Activated T-cell treated with anti-CD3 and anti-CD28 coated beads for 24 hours (primary cell): Measurements from ENCODE around the gene KLF3.
"Not testable (repeated sequence)": the region's sequence is repeated elsewhere in the genome, so short reads cannot be mapped to it uniquely, and the experiment has no call there.

ENCODE experiments used
- DNase-seq: peaks from one replicate; pipeline ENCODE4 v3.0.0-alpha.2; 2020; ENCODE audit warnings: low read depth

KLF3 gene

DNA sequence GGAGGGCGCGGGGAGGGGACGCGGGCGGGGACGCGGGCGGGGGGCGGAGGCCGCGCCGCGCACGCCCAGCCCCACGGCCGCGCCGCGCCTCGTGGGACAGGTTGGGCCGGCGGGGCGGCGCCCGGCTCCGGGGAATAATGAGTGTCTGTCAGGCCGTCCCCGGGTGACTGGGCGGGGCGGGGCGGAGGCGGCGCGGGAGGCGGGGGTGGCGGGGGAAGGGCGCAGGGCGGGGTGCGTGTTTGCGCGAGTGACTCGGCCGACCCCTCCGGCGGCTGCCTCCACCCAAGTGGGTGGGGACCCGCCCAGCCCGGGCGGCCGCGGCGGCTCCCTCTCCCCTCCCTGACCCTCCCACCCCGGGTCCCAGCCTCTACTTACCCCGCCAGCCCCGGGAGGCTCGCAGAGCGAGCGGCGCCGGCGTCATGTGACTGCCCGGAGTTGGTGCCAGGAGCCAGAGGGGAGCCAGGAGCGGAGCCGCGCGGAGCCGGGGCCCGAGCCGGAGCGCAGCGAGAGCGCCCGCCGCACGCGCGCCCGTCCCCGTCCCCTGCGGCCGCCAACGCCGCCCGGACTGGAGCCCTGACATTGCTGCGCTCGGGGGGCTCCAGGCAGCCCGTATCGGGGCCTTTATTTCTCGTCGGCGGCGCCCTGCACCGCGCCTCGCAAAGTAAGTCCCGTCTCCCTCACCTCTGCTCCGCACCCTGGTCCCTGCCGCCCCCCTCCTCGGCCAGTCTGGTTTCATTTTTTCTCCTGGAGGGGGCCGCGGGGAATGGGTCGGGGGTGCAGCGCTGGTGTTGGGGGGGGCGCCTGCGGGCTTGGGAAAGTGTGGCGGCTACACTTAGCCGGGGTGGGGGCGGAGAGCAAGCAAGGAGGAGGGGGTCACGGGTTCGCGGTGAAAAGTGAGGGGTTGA is at the start of gene KLF3:
KLF3 (plus strand) TSS at position 399 of the 905 bp plus-strand sequence. CDS start 16,427 bp downstream, outside the sequence.
- peak; percentile 76 for DNase-seq

DNA sequence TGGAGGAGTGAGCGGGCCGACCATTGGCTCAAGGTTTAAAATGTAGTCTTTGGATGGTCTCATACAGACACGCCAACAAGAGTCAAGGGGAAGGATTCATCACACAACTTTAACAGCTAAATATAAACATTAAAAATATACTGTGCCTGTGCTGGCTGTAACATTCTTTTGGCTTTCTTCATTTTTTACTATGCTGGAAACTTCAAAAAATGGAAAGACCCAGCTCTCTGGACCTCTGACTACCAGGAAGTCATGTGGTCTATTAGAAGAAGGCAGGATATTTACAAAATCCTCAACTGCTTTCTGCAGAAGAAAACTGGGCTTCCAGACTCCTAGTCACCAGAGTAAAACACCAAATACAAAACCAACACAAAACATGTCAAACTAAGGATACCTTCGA is 49.8 kb upstream of the KLF3 start:
- DNase-seq = no peak

DNA sequence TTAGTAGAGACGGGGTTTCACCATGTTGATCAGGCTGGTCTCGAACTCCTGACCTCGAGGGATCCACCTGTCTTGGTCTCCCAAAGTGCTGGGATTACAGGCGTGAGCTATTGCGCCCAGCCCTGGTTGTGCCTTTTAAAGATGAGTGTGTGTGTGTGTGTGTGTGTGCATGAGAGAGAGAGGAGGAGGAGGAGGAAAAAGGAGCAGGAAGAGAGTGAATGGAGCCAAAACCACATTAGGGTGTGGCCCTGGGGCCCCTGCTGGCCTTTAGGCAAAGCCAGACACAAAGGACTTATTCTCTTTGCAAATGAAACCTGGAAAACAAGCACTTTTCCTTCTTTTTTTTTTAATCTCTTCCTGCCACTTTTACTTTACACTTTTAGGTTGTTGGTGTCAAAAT is 48.2 kb upstream of the KLF3 start:
- DNase-seq = no peak

DNA sequence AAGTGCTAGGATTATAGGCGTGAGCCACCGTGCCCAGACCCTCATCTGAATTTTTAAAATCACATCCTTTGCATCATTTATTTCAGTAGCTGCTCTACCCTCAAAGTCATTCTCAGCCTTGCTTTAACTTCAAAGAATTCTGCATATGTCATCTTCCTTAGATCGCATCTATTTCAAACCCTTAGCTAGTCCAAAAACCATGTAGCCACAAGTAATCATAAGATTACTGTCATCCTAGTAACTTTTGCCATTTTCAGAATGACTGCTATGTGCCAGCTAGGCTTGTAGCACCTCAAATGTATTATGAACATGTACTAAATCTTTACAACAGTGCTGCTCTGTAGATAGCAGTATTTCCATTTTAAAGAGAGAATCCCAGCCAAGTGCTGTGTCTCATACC is 45.5 kb upstream of the KLF3 start:
- DNase-seq = no peak

DNA sequence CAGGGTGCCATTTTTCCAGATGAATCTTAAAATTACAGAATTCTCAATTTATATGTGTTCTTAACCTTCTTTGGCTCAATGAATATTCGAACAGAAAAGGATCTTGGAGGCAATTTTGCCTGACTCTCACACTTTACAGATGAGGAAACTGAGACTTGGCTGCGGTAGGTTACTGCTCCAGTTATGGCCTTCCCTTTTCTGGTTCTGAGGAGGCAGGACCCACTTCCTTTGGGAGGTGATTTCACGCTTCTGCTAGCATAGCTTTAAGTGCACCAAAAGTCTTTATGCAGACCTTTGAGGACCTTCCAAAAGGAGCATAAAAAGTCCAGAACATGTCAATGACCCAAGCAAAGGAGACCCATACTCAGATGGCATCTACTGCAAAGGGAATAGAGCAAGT is 44.7 kb upstream of the KLF3 start:
- no peak for DNase-seq

DNA sequence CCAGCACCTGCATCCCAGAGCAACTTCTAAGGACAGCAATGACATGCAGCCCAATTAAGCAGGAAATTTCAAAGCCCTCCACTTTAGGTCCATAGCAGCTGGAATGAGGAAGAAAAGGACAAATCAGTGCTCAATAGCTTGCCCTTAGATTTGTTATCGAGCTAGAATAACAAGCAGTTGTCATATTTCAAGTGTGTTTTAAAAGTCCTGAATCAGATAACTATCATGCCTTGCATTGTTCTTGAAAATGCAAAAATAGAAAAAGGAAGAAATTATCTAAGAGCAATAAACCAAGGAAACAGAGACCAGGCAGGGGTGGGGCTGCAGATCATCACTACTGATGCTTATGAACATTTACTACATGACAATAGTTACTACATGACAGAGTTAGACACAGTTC is 43.9 kb upstream of the KLF3 start:
- DNase-seq = no peak

DNA sequence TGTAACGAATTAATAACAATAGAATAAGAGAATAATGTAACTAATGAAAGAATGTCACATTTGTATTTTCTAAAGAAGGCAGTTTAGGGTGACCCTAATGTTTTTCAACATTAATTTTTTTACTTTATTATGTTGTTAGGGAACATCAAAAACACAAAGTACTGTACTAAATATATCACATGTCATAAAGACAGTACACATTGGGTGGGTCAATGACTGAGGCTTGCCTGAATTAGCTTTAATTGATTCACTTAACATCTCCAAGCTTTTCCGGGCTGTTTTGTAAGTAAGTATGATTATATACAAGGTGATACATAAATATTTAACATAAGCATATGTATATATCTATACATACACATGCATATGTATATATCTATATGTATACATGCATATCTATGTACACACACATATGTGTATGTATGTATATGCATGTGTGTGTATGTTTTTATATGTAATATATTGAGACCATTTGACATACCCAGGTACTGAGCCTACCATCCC is 43.4 kb upstream of the KLF3 start:
- DNase-seq = no peak

DNA sequence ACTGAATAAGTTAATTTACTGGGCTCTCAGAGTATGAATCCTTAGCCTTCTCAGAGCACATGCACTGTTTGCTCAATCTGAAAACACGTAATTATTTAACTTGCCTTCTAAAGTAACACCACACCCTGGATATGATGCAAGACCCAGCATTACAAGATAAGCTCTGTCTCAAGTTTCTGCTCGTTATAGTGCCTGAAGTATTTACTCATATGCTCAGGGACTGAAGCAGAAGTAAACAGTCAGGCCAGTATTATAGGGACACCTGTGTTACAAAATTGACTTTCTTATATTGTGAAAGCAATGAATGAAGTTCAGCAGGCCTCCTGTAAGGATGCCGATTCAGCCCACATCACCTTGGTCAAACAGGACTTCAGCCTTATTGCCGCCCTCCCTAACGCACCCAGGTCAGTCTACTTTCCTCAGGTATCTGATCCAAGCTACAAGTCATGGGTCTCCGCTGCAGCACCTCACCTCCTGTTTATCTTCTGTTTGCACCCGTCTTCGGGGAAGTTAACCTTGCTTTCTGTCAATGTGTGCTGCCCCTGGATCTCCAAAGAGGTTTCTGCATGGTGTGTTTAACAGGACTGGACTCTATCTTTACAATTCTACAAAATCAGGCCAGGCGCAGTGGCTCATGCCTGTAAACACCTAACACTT is 42.8 kb upstream of the KLF3 start:
- DNase-seq = no peak

DNA sequence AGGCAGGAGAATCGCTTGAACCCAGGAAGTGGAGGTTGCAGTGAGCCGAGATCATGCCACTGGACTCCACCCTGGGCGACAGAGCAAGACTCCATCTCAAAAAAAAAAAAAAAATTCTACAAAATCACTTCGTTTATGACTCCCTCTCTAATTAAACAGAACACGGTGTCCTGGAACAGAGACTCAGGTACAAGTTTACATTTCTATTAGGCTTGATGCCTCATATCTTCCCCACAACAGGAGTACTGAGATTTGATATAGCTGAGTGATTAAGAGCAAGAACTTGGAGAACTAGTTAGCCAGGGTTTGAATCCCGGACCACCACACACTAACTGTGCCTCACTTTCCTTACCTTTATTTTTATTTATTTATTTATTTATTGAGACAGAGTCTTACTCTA is 42.2 kb upstream of the KLF3 start:
- no peak for DNase-seq

DNA sequence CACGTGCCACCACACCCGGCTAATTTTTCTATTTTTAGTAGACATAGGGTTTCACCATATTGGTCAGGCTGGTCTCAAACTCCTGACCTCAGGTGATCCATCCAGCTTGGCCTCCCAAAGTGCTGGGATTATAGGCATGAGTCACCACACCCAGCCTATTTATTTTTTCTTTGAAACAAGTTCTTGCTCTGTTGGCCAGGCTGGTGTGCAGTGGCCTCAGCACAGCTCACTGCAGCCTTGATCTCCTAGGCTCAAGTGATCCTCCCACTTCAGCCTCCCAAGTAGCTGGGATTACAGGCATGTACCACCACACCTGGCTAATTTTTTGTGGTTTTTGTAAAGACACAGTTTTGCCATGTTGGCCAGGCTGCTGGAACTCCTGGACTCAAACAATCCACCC is 41.7 kb upstream of the KLF3 start:
- DNase-seq = not testable (repeated sequence)

DNA sequence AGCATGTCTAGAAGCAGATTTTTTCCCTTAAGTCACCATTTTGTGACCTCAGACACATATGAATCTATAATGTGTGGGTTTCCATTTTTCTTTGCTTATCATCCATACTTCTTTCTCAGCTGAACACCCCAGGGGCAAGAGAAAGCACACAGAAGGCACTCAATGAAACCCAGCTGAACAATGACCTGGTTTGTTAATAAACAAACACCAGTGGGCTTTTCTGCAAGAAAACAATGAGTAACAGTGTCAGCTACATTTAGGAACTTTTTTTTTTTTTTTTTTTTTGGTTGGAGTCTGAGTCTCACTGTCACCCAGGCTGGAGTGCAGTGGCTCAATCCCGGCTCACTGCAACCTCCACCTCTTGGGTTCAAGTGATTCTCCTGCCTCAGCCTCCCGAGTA is 40.7 kb upstream of the KLF3 start:
- no peak for DNase-seq

DNA sequence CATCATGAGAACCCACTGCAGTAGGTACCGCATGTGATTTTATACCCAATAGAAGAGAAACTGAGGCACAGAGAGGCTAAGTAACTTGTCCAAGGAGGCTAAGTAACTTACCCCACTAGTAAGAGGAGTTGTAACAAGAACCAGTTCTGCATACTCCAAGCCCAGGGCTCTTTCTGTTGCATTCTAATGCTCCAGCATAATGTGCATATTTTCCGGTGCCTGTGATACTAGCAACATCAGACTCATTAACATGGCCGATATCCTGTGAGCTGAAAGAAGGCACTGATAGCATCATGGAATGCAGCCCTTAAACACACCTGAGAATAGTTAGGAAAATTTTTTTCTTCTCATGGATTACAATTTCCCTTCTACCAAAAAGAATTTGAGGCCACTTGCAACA is 39.7 kb upstream of the KLF3 start:
- DNase-seq = no peak

DNA sequence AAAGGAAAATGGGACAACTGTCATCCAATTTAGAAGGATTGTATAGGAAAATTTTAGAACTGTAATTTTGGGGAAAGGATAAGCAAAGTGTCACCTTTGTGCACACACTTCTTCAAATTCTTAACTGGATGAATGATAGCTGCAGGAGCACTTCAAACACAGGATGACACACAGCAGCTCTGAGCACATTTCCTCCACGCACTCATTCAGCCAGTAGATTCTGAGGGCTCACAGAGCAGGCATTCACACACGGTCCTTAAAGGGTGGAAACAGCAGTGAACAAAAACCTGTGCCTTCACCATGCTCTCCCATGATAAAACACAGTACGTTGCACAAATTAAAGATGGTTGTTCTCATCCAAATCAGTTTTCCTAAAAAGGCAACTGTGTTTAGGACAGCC is 38.5 kb upstream of the KLF3 start:
- no peak for DNase-seq

DNA sequence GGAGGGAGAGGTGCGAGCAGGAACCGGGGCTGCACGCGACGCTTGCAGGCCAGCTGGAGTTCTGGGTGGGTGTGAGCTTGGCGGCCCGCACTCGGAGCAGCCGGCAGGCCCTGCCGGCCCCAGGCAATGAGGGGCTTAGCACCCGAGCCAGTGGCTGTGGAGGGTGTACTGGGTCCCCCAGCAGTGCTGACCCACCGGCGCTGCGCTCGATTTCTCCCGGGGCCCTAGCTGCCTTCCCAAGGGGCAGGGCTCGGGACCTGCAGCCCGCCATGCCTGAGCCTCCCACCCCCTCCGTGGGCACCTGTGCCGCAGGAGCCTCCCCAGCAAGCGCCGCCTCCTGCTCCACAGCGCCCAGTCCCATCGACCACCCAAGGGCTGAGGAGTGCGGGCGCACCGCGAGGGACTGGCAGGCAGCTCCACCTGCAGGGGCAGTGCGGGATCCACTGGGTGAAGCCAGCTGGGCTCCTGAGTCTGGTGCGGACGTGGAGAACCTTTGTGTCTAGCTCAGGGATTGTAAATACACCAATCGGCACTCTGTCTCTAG is 37.0 kb upstream of the KLF3 start:
- not testable (repeated sequence) for DNase-seq

DNA sequence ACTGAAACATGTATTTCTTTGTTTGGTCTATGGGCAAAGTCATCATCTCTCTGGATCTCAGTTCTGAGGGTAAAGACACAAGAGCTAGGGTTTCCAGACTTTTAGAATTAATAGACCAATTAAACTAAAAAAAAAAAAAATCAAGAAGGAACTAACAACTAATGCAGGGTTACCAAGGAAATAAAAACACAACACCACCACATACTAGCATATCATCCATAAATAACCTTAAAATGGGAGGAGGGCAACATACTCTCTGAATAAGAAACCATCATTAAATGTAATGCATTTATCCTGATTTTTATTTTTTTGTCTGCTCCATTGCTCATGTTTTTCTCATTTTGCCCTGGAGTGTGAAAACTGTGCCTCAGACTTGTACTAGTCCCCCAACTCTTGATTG is 33.5 kb upstream of the KLF3 start:
- no peak for DNase-seq

DNA sequence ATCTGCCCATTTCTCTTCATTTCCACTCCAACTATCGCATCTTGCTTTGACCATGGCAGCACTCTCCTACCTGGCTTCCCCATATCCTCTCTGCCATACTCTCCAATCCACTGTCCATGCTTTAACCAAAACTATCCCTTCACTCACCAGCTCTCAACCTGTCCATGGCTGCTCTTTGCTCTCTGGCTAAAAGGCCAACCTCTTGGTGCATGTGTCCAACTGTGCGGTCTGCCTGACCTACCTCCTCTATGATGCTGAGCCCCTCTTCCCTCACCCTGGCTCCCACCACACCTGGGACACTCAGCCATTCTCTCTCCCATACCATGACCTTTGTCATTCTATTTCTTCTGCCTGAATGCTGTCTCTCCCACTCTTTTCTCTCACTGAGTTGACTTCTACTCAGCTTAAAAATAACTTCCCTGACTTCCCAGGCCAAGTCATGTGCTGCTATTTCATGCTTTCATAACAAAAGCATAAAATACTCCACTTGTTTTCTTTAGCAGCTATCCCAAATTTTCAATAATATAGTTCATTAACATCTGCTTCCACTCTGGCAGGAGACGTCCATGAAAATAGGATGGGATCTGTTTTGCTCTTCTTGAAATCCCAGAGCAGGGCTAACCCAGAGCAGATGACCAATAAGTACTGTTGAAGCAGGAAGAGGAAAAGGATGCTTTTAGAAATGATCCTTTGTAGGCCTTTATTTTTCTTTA is 29.8 kb upstream of the KLF3 start:
- no peak for DNase-seq

DNA sequence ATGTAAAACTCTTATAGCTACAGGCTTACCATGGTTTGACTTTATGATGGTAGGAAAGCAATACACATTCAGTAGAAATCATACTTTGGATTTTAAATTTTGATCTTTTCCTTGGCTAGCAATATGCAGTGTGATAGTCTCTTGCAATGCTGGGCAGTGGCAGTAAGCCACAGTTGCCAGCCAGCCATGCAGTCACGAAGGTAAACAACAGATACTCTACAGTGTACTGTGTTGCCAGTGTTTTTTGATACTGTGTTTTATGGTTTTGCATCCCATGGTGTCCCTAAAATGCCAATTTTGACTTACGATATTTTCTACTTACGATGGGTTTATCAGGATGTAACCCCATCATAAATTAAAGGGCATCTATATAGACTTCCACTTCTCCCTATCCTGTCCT is 24.8 kb upstream of the KLF3 start:
- no peak for DNase-seq

DNA sequence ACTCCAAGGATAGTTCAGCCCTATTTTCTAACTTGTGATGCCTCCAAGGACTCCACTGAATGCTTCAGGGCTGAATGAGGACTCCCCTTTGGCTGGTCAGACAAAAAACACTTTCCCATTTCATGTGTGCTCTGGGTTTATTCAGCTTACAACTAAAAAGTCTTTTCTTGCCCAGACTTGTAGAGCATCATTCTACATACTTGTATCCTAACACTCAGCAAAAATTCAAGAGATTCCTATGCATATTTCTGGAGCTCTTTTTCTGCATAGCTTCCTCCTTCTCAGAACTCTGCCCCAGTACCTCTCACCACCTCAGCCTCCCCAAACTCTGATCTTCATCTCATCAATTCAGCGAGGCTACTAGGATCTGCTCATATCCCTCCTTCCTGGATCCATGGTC is 22.2 kb upstream of the KLF3 start:
- no peak for DNase-seq

DNA sequence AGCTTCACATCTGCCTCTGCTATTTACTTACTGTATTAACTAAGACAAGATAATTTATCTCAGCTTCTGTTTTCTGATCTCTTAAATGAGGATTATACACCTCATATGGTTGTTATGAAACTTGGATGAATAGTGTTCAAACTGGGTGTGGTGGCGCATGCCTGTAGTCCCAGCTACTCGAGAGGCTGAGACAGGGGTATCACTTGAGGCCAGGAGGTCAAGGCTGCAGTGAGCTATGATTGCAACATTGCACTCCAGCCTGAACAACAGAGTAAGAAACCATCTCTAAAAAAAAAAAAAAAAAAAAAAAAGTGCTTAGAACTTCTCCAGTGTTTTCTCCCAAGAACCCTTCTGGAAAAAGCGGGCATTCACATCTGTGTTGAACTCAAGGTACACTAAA is 19.8 kb upstream of the KLF3 start:
- DNase-seq = no peak

DNA sequence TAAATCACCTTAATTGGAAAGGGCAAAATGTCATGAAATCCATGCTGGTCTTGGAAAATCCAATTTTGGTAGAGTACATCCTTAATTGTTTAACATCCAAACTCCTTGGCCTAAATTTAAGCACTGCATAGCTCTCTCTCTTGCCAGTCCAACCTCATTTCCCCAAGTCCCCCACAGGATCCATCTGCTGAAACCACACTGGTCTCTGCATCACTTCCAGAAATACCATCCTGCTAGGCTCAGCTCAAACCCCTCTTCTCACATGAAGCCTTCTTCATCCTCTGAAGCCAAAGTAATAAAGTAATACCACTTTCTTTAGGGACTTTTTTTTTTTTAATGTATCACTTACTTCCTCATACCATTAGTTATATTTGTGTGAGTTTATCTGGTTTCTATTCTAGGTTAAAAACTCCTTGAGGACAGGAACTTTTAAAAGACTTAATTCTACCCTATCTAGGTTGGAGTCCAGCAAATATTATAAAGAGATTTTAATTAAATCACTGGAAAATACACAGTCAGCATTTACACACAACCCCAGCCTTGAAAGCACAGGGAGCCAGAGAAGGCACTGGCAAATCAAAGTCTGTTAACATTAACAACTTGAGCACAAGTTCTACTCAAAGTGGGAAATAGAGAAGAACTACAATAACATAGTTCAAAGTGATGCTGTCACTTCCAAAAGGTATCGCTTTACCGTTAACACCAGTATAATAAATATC is 16.7 kb upstream of the KLF3 start:
- DNase-seq = no peak

DNA sequence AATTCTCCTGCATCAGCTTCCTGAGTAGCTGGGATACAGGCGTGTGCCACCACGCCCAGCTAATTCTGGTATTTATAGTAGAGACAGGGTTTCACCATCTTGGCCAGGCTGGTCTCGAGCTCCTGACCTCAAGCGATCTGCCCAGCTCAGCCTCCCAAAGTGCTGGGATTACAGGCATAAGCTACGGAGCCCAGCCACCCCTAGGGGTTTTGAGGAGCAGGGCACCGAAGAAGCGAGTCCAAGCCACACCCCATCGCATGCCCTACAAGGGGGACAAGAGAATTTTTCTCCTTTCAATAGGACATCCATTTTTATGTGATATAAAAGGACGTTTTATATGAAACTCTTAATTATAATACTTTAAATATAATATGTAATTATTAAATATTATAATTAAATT is 13.9 kb upstream of the KLF3 start:
- DNase-seq = no peak

DNA sequence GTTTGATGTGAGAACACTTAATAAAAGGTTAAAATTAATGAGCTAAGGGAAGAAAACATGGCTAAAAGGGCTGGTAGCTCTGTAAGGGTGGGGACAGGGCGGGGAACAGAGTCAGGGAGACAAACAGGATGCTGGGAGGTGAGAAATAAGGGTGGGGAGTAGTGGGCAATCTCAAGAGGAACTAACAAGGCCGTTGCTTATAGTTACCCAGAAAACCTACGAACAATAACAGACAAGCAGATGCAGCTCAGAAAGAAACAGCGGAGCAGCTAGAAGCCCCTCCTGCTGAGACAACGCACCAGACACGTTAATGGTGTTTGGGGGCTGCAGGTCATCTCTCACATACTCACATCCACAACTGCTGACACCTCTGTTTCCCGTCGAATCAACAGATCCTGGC is 9.7 kb upstream of the KLF3 start:
- DNase-seq = no peak
